Liver (tissue), 9 donors: Measurements from ENCODE around the gene SIGLEC7. TPM values are rescaled to one million over a fixed set of nuclear protein-coding genes. Genes with fewer than 3 reads are reported as not detected.

ENCODE experiments used
- DNase-seq: peaks from one replicate; pipeline ENCODE4 v3.0.0-alpha.2; 2017; ENCODE audit warnings: low spot score
- H3K27ac ChIP-seq, 2 donors: one replicate each; pipeline ENCODE4 v1.7.0; 2013; ENCODE audit warnings: inconsistent platforms in 2 of 2, low read length in 2 of 2, control low read depth in 1 of 2, low read depth in 1 of 2, mild to moderate bottlenecking in 1 of 2
- H3K27me3 ChIP-seq, 4 donors: one replicate each; pipeline versions ENCODE4 v1.6.1 to v1.7.0; 2013; ENCODE audit warnings: low read length in 3 of 4, inconsistent platforms in 1 of 4, mild to moderate bottlenecking in 1 of 4, moderate library complexity in 1 of 4; ENCODE audit not compliant: control insufficient read depth in 4 of 4, insufficient read depth in 4 of 4
- H3K36me3 ChIP-seq, 4 donors: one replicate each; pipeline versions ENCODE4 v1.6.1 to v1.7.0; 2013; ENCODE audit warnings: low read length in 3 of 4, mild to moderate bottlenecking in 3 of 4, low read depth in 1 of 4, moderate library complexity in 1 of 4; ENCODE audit not compliant: control insufficient read depth in 4 of 4, insufficient read depth in 3 of 4
- H3K4me1 ChIP-seq, 4 donors: one replicate each; pipeline versions ENCODE4 v1.6.1 to v1.7.0; 2013; ENCODE audit warnings: low read length in 3 of 4, mild to moderate bottlenecking in 3 of 4, moderate library complexity in 1 of 4; ENCODE audit not compliant: control insufficient read depth in 4 of 4, insufficient read depth in 4 of 4
- H3K4me3 ChIP-seq, 3 donors: one replicate each; pipeline versions ENCODE4 v1.6.1 to v1.7.0; 2013; ENCODE audit warnings: low read length in 3 of 3, control low read depth in 1 of 3, low read depth in 1 of 3, mild to moderate bottlenecking in 1 of 3
- H3K9ac ChIP-seq, 2 donors: one replicate each; pipeline ENCODE4 v1.7.0; 2013; ENCODE audit warnings: low read length in 2 of 2, mild to moderate bottlenecking in 2 of 2, moderate library complexity in 2 of 2, control low read depth in 1 of 2, low read depth in 1 of 2
- H3K9me3 ChIP-seq, 4 donors: one replicate each; pipeline versions ENCODE4 v1.6.1 to v1.7.0; 2013; ENCODE audit warnings: low read length in 3 of 4; ENCODE audit not compliant: control insufficient read depth in 4 of 4
- CTCF ChIP-seq: fragments of 150-350 bp; IDR thresholded peaks from 2 replicates; pipeline ENCODE4 v1.5.1; 2017; ENCODE audit warnings: improper control_type of control experiment, low read depth, low read length; ENCODE audit not compliant: missing input control
- EGR1 ChIP-seq, 2 donors: IDR thresholded peaks; 2 replicates each; pipeline ENCODE4 v1.6.1; 2016 to 2018; ENCODE audit warnings: antibody characterized with exemption in 2 of 2, low read depth in 2 of 2
- FOXA1 ChIP-seq: IDR thresholded peaks from 2 replicates; pipeline ENCODE4 v1.6.1; 2016; ENCODE audit warnings: antibody characterized with exemption
- FOXA2 ChIP-seq: IDR thresholded peaks from 2 replicates; pipeline ENCODE4 v1.6.1; 2016; ENCODE audit warnings: antibody characterized with exemption
- GABPA ChIP-seq, 2 donors: IDR thresholded peaks in 1 of 2; conservative IDR thresholded peaks in 1 of 2; 2 replicates each; pipeline ENCODE4 v1.6.1; 2016; ENCODE audit warnings: antibody characterized with exemption in 2 of 2, mild to moderate bottlenecking in 1 of 2, moderate library complexity in 1 of 2
- HNF4A ChIP-seq, 2 donors: conservative IDR thresholded peaks; 2 replicates each; pipeline ENCODE4 v1.6.1; 2016; ENCODE audit warnings: antibody characterized with exemption in 2 of 2, mild to moderate bottlenecking in 2 of 2
- HNF4G ChIP-seq: IDR thresholded peaks from 2 replicates; pipeline ENCODE4 v1.6.1; 2016; ENCODE audit warnings: antibody characterized with exemption
- JUND ChIP-seq, 2 donors: IDR thresholded peaks; 2 replicates each; pipeline ENCODE4 v1.6.1; 2016; ENCODE audit warnings: antibody characterized with exemption in 2 of 2
- NR2F2 ChIP-seq: IDR thresholded peaks from 2 replicates; pipeline ENCODE4 v1.6.1; 2016; ENCODE audit warnings: antibody characterized with exemption
- RAD21 ChIP-seq, 2 donors: IDR thresholded peaks; 2 replicates each; pipeline ENCODE4 v1.6.1; 2016; ENCODE audit warnings: antibody characterized with exemption in 2 of 2, mild to moderate bottlenecking in 2 of 2
- RXRA ChIP-seq, 2 donors: IDR thresholded peaks; 2 replicates each; pipeline ENCODE4 v1.6.1; 2017 to 2018; ENCODE audit warnings: antibody characterized with exemption in 2 of 2, mild to moderate bottlenecking in 1 of 2
- SP1 ChIP-seq: IDR thresholded peaks from 2 replicates; pipeline ENCODE4 v1.6.1; 2018; ENCODE audit warnings: antibody characterized with exemption, mild to moderate bottlenecking
- TAF1 ChIP-seq: conservative IDR thresholded peaks from 2 replicates; pipeline ENCODE4 v1.6.1; 2016; ENCODE audit warnings: antibody characterized with exemption, mild to moderate bottlenecking
- YY1 ChIP-seq: IDR thresholded peaks from 2 replicates; pipeline ENCODE4 v1.6.1; 2016; ENCODE audit warnings: antibody characterized with exemption, mild to moderate bottlenecking
- ZBTB33 ChIP-seq: IDR thresholded peaks from 2 replicates; pipeline ENCODE4 v1.6.1; 2016; ENCODE audit warnings: antibody characterized with exemption
- WGBS: extraction: QIAGEN DNeasy Blood & Tissue Kit; methylation state at CpG from one replicate; pipeline ENCODE4 v1.1.7; 2013; 5-methylcytosine and 5-hydroxymethylcytosine counted together
- polyA plus RNA-seq, 2 donors: library from polyadenylated mRNA; stranded (reverse) in 1 of 2; unstranded in 1 of 2; fragments of 200-250 nt in 1 of 2; fragments of >200 nt in 1 of 2; fragmentation: Nextera tagmentation in 1 of 2; extraction: Ambion mirVana in 1 of 2; gene quantifications; one replicate each; pipeline versions ENCODE4 v1.2.1 to v1.2.3, GENCODE V29; 2013 to 2015
- total RNA-seq, 2 donors: library from RNA; depleted of rRNA; stranded (reverse); fragments of >200 nt; gene quantifications; one replicate each; pipeline ENCODE4 v1.2.3, GENCODE V29; 2014
- TF ChIP-seq, protein P1 (sequence below): IDR thresholded peaks from 2 replicates; pipeline ENCODE4 v1.6.1; 2016; ENCODE audit warnings: antibody characterized with exemption
- TF ChIP-seq, protein P2 (sequence below): IDR thresholded peaks from 2 replicates; pipeline ENCODE4 v1.6.1; 2016; ENCODE audit warnings: antibody characterized with exemption, mild to moderate bottlenecking
- TF ChIP-seq, protein P3 (sequence below): IDR thresholded peaks from 2 replicates; pipeline ENCODE4 v1.6.1; 2016; ENCODE audit warnings: antibody characterized with exemption
- donor health status: healthy.
- donor health status: healthy.
- donor health status: healthy.
- donor health status: healthy.
- donor health status: healthy.

SIGLEC7 gene
- total and polyA plus RNA-seq, 4 donors, result 2.7 to 4.8 (median 3.9) TPM

- TF ChIP-seq, protein P1, sequence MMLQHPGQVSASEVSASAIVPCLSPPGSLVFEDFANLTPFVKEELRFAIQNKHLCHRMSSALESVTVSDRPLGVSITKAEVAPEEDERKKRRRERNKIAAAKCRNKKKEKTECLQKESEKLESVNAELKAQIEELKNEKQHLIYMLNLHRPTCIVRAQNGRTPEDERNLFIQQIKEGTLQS, result no peak
- no peak for TF ChIP-seq ZBTB33
- no peak for TF ChIP-seq JUND (IDR thresholded peaks at IDR 0.05)
- TF ChIP-seq EGR1 (IDR thresholded peaks at IDR 0.05; ENCODE audit: low read depth in 2 of 2), result no peak
- no peak for TF ChIP-seq FOXA1
- no peak for TF ChIP-seq CTCF
- no peak for TF ChIP-seq YY1
- TF ChIP-seq TAF1, result no peak
- TF ChIP-seq HNF4A (conservative IDR thresholded peaks at IDR 0.05), result no peak
- no peak for TF ChIP-seq HNF4G
- no peak for TF ChIP-seq RXRA (IDR thresholded peaks at IDR 0.05)
- no peak for TF ChIP-seq RAD21 (IDR thresholded peaks at IDR 0.05)
- no peak for TF ChIP-seq FOXA2
- TF ChIP-seq NR2F2, result no peak
- TF ChIP-seq, protein P2, sequence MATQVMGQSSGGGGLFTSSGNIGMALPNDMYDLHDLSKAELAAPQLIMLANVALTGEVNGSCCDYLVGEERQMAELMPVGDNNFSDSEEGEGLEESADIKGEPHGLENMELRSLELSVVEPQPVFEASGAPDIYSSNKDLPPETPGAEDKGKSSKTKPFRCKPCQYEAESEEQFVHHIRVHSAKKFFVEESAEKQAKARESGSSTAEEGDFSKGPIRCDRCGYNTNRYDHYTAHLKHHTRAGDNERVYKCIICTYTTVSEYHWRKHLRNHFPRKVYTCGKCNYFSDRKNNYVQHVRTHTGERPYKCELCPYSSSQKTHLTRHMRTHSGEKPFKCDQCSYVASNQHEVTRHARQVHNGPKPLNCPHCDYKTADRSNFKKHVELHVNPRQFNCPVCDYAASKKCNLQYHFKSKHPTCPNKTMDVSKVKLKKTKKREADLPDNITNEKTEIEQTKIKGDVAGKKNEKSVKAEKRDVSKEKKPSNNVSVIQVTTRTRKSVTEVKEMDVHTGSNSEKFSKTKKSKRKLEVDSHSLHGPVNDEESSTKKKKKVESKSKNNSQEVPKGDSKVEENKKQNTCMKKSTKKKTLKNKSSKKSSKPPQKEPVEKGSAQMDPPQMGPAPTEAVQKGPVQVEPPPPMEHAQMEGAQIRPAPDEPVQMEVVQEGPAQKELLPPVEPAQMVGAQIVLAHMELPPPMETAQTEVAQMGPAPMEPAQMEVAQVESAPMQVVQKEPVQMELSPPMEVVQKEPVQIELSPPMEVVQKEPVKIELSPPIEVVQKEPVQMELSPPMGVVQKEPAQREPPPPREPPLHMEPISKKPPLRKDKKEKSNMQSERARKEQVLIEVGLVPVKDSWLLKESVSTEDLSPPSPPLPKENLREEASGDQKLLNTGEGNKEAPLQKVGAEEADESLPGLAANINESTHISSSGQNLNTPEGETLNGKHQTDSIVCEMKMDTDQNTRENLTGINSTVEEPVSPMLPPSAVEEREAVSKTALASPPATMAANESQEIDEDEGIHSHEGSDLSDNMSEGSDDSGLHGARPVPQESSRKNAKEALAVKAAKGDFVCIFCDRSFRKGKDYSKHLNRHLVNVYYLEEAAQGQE, result no peak
- no peak for TF ChIP-seq SP1
- TF ChIP-seq, protein P3, sequence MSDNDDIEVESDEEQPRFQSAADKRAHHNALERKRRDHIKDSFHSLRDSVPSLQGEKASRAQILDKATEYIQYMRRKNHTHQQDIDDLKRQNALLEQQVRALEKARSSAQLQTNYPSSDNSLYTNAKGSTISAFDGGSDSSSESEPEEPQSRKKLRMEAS, result no peak
- no peak for TF ChIP-seq GABPA (IDR thresholded peaks at IDR 0.05 in 1 of 2, conservative IDR thresholded peaks at IDR 0.05 in 1 of 2)
- Histone ChIP-seq H3K4me1 (no peaks in the 10 kb centered on the region), H3K9ac (no peak overlapping the region), H3K27ac (no peak overlapping the region), H3K27me3 (peaks cover 0 to 2% (median 0%) of the 10 kb centered on the region in 4 donors), H3K4me3 (no peak overlapping the region), H3K36me3 (no peaks in the 10 kb centered on the region), H3K9me3 (no peaks in the 10 kb centered on the region)
- no peak for DNase-seq
- 68% methylated on average over 5 of the region's 5 CpGs for WGBS
Measured at GRCh38 chr19:51196181-51196580, 54.1 kb downstream of the SIGLEC7 start.
